Ovary (tissue), 3 donors: ENCODE results near the gene RTN1.

Experiments
- CTCF ChIP-seq, 3 donors: fragments of 450-650 bp in 2 of 3; fragments of 200-600 bp in 1 of 3; IDR thresholded peaks; one replicate each; pipeline versions ENCODE4 v1.5.1 to v1.8.0; 2016 to 2022; ENCODE audit warnings: antibody characterized with exemption in 3 of 3, mild to moderate bottlenecking in 1 of 3
- EP300 ChIP-seq: sonication (generic); formaldehyde crosslinking; IDR thresholded peaks from one replicate; pipeline ENCODE4 v1.6.1; 2017; ENCODE audit warnings: antibody characterized with exemption
- POLR2A ChIP-seq: fragments of 450-650 bp; IDR thresholded peaks from one replicate; pipeline ENCODE4 v1.6.1; 2017; ENCODE audit warnings: antibody characterized with exemption, mild to moderate bottlenecking, moderate library complexity
- donor health status: DM: no; HTN: no; CAD: no.

GRCh38 chr14:59565087-59565486, 305.5 kb downstream of the RTN1 start:
- no peak for TF ChIP-seq POLR2A
- no peak for TF ChIP-seq CTCF (IDR thresholded peaks at IDR 0.05)
- no peak for TF ChIP-seq EP300
